ENCODE results near the gene ARMH3.
"Not testable (repeated sequence)": the region's sequence is repeated elsewhere in the genome, so short reads cannot be mapped to it uniquely, and the experiment has no call there.

The ARMH3 gene

GRCh38 chr10:102045292-102045691 is 10.7 kb downstream of the ARMH3 start:
- no peak for DNase-seq

GRCh38 chr10:102040305-102041050 is 15.5 kb downstream of the ARMH3 start:
- no peak for DNase-seq

- DNase-seq: no peak
Observed at GRCh38 chr10:102038410-102038809, 17.6 kb downstream of the ARMH3 start.

GRCh38 chr10:102035807-102036206 is 20.2 kb downstream of the ARMH3 start:
- not testable (repeated sequence) for DNase-seq

GRCh38 chr10:102033787-102034186 is 22.2 kb downstream of the ARMH3 start:
- no peak for DNase-seq

- no peak for DNase-seq
Observed at GRCh38 chr10:102027261-102027660, 28.7 kb downstream of the ARMH3 start.

GRCh38 chr10:102024799-102025198 is 31.2 kb downstream of the ARMH3 start:
- no peak for DNase-seq

GRCh38 chr10:102020938-102021337 is 35.0 kb downstream of the ARMH3 start:
- DNase-seq: peak; percentile 20

GRCh38 chr10:102017295-102017694 is 38.7 kb downstream of the ARMH3 start:
- no peak for DNase-seq

- no peak for DNase-seq
Observed at GRCh38 chr10:102016416-102016815, 39.6 kb downstream of the ARMH3 start.

GRCh38 chr10:102010961-102011360 is 45.0 kb downstream of the ARMH3 start:
- no peak for DNase-seq

- peak; percentile 65 for DNase-seq
Observed at GRCh38 chr10:102009801-102010425, 46.1 kb downstream of the ARMH3 start.

- DNase-seq: no peak
Observed at GRCh38 chr10:102007796-102008195, 48.2 kb downstream of the ARMH3 start.

- DNase-seq: not testable (repeated sequence)
Observed at GRCh38 chr10:102007031-102007430, 48.9 kb downstream of the ARMH3 start.

GRCh38 chr10:102004376-102004775 is 51.6 kb downstream of the ARMH3 start:
- DNase-seq: no peak

GRCh38 chr10:102003541-102003940 is 52.4 kb downstream of the ARMH3 start:
- DNase-seq: no peak

- peak; percentile 4 for DNase-seq
Observed at GRCh38 chr10:102001435-102002068, 54.4 kb downstream of the ARMH3 start.

- DNase-seq: peak; percentile 8
Observed at GRCh38 chr10:101997803-101998202, 58.2 kb downstream of the ARMH3 start.

GRCh38 chr10:101995451-101996063 is 60.4 kb downstream of the ARMH3 start:
- no peak for DNase-seq

GRCh38 chr10:101993651-101994200 is 62.2 kb downstream of the ARMH3 start:
- no peak for DNase-seq

GRCh38 chr10:101993221-101993620 is 62.8 kb downstream of the ARMH3 start:
- no peak for DNase-seq

GRCh38 chr10:101987136-101987535 is 68.8 kb downstream of the ARMH3 start:
- DNase-seq: no peak

- DNase-seq: no peak
Observed at GRCh38 chr10:101986624-101986971, 69.4 kb downstream of the ARMH3 start.
